ENCODE data around the gene EPS8L2. TPM values are rescaled to one million over a fixed set of nuclear protein-coding genes. Genes with fewer than 3 reads are reported as not detected.

The EPS8L2 gene
- total and polyA plus RNA-seq, 10 of the 15 experiments (the other 5 are each of a cell fraction or from before 2014, with no cell fraction given), result 0.76 to 20.0 (median 9.7) TPM

GRCh38 chr11:749731-750130 lies 43.7 kb downstream of the EPS8L2 start (continued):
- TF ChIP-seq ZBED1 (IDR thresholded peaks at IDR 0.05; ENCODE audit: borderline replicate concordance) (no peak), EZH2 (IDR thresholded peaks at IDR 0.05; ENCODE audit: borderline replicate concordance, control insufficient read depth, low read depth, low read length) (no peak), POLR2A (IDR thresholded peaks at IDR 0.05; ENCODE audit: low read depth, low read length) (no peak), DPF2 (IDR thresholded peaks at IDR 0.05) (no peak), MYC (IDR thresholded peaks at IDR 0.05; ENCODE audit: insufficient read depth, insufficient read length, insufficient replicate concordance, low read length, severe bottlenecking) (no peak), CUX1 (IDR thresholded peaks at IDR 0.05; ENCODE audit: insufficient replicate concordance, low read depth, low read length) (no peak)

GRCh38 chr11:760236-760635 lies 54.2 kb downstream of the EPS8L2 start:
- ChIA-PET RAD21 (ENCODE audit: unreplicated experiment) (no interaction called here), CTCF (interaction anchor here (1.6 kb wide), 1 partner anchor 11 kb away, joined by 5 read pairs; no protein-coding TSS in a partner anchor), SMC1A (ENCODE audit: uncharacterized antibody, unreplicated experiment) (no interaction called here), POLR2A (no interaction called here)
- in situ Hi-C loops (cut with MboI), result no loop called here
- FAIRE-seq (no peak), ATAC-seq (no peak), DNase-seq (ENCODE audit: low read depth, low spot score) (no peak)
- Histone ChIP-seq H3K27ac (ENCODE audit: control insufficient read depth, insufficient read depth) (no peak overlapping the region), H3K9me3 (replicated peaks; ENCODE audit: control insufficient read depth, insufficient read depth, low read length) (no peaks in the 10 kb centered on the region), H3K9ac (ENCODE audit: control insufficient read depth, insufficient read depth, low read length) (no peak overlapping the region), H3K36me3 (ENCODE audit: control insufficient read depth in 2 of 2, insufficient read depth in 2 of 2, low read length in 1 of 2) (peaks cover 36 to 37% of the 10 kb centered on the region in 2 experiments; a peak in 3 of 4 replicates), H4K20me1 (ENCODE audit: control insufficient read depth, insufficient read depth) (no peaks in the 10 kb centered on the region; the same call in 1 of the 2 replicates), H3K4me3 (no peak overlapping the region), H3K4me1 (ENCODE audit: control insufficient read depth, insufficient read depth, low read length) (no peaks in the 10 kb centered on the region), H3K27me3 (replicated peaks in 1 of 2; ENCODE audit: control insufficient read depth in 2 of 2, insufficient read depth in 2 of 2, low read length in 1 of 2) (no peaks in the 10 kb centered on the region), H3K4me2 (ENCODE audit: control insufficient read depth, insufficient read depth) (no peak overlapping the region), H3K79me2 (ENCODE audit: control insufficient read depth, insufficient read depth, low read length) (0 out of 2 replicates have a peak, but pooled peaks cover 2% of the 10 kb centered on the region), H2AFZ (ENCODE audit: control insufficient read depth, low read depth, low read length) (no peak overlapping the region)
- 0 out of 2 replicates have a peak, but pooled peaks have one; percentile 20 for TF ChIP-seq POLR2A (IDR thresholded peaks at IDR 0.05; ENCODE audit: low read depth, low read length)
- no peak for TF ChIP-seq SRF (IDR thresholded peaks at IDR 0.05; ENCODE audit: low read depth in 2 of 2, low read length in 2 of 2)
- intact Hi-C loops (cut with micrococcal nuclease; ENCODE audit: unreplicated experiment), result no loop called here
- BruUV-seq (replicated peaks), result no TSS peak

Data from GM12878 (cell line).